Neural cell (in vitro differentiated cells): ENCODE measurements around the gene KIF12. TPM values are rescaled to one million over a fixed set of nuclear protein-coding genes. Genes with fewer than 3 reads are reported as not detected.

Experiments
- H2AFZ ChIP-seq: fragments of 200-600, 300-800 bp; sonication (generic), shearing (Covaris generic); 2 replicates; pipeline ENCODE4 v1.6.0; 2014; ENCODE audit warnings: low read depth, mild to moderate bottlenecking, antibody characterized with exemption, low read length, moderate library complexity
- H3F3A ChIP-seq: fragments of 200-600 bp; shearing (Covaris generic); 2 replicates; pipeline ENCODE4 v1.6.1; 2016; ENCODE audit warnings: mild to moderate bottlenecking, moderate library complexity, mixed read lengths, antibody characterized with exemption, low read length; ENCODE audit not compliant: insufficient read depth, poor library complexity, severe bottlenecking
- H3K27ac ChIP-seq: fragments of 200-600, 300-800 bp; sonication (generic), shearing (Covaris generic); 2 replicates; pipeline ENCODE4 v1.5.1; 2014; ENCODE audit warnings: mild to moderate bottlenecking, low read length, moderate library complexity
- H3K27me3 ChIP-seq: fragments of 300-800, 200-600 bp; sonication (generic), shearing (Covaris generic); 2 replicates; pipeline ENCODE4 v1.6.0; 2014; ENCODE audit warnings: mild to moderate bottlenecking, low read depth, low read length, moderate library complexity; ENCODE audit not compliant: insufficient read depth
- H3K36me3 ChIP-seq: fragments of 300-800, 200-600 bp; sonication (generic), shearing (Covaris generic); 2 replicates; pipeline ENCODE4 v1.5.1; 2014; ENCODE audit warnings: mild to moderate bottlenecking, antibody characterized with exemption, low read length, moderate library complexity; ENCODE audit not compliant: insufficient read depth
- H3K4me2 ChIP-seq: fragments of 300-800, 200-600 bp; sonication (generic), shearing (Covaris generic); 2 replicates; pipeline ENCODE4 v1.6.0; 2014; ENCODE audit warnings: mild to moderate bottlenecking, low read length
- H3K4me3 ChIP-seq: fragments of 300-800, 200-600 bp; sonication (generic), shearing (Covaris generic); 2 replicates; pipeline ENCODE4 v1.5.1; 2014; ENCODE audit warnings: mild to moderate bottlenecking, low read length, moderate library complexity
- H3K79me2 ChIP-seq: fragments of 200-600 bp; shearing (Covaris generic); replicated peaks from 2 replicates; pipeline ENCODE4 v1.6.0; 2014; ENCODE audit warnings: mild to moderate bottlenecking, low read length, moderate library complexity; ENCODE audit not compliant: insufficient read depth
- H3K9ac ChIP-seq: fragments of 300-800, 200-600 bp; sonication (generic), shearing (Covaris generic); 2 replicates; pipeline ENCODE4 v1.6.1; 2016; ENCODE audit warnings: mild to moderate bottlenecking, low read length, mixed read lengths
- H3K9me2 ChIP-seq: fragments of 200-600 bp; shearing (Covaris generic); 2 replicates; pipeline ENCODE4 v1.6.1; 2016; ENCODE audit warnings: mild to moderate bottlenecking, low read length, mixed read lengths; ENCODE audit not compliant: insufficient read depth
- H3K9me3 ChIP-seq: fragments of 200-600, 300-800 bp; sonication (generic), shearing (Covaris generic); 2 replicates; pipeline ENCODE4 v1.6.1; 2016; ENCODE audit warnings: mild to moderate bottlenecking, mixed run types, low read length, moderate library complexity, mixed read lengths
- H4K20me1 ChIP-seq: fragments of 200-600 bp; shearing (Covaris generic); 2 replicates; pipeline ENCODE4 v1.6.1; 2016; ENCODE audit warnings: mild to moderate bottlenecking, mixed run types; ENCODE audit not compliant: insufficient read depth
- EP300 ChIP-seq: fragments of 450-650 bp; conservative IDR thresholded peaks from 2 replicates; pipeline ENCODE4 v1.6.1; 2014; ENCODE audit warnings: antibody characterized with exemption, mild to moderate bottlenecking, moderate library complexity; ENCODE audit not compliant: poor library complexity, severe bottlenecking
- EZH2 ChIP-seq: fragments of 200-600, 300-800 bp; shearing (Covaris generic), sonication (generic); IDR thresholded peaks from 2 replicates; pipeline ENCODE4 v1.6.1; 2014; ENCODE audit warnings: antibody characterized with exemption, low read length, borderline replicate concordance, mild to moderate bottlenecking; ENCODE audit not compliant: insufficient read depth, poor library complexity, severe bottlenecking
- MXI1 ChIP-seq: fragments of 450-650 bp; conservative IDR thresholded peaks from 2 replicates; pipeline ENCODE4 v1.6.1; 2014; ENCODE audit warnings: antibody characterized with exemption, mild to moderate bottlenecking; ENCODE audit not compliant: poor library complexity, severe bottlenecking
- POLR2AphosphoS5 ChIP-seq: IDR thresholded peaks from 2 replicates; pipeline ENCODE4 v1.6.1; 2012
- RAD21 ChIP-seq: fragments of 450-650 bp; conservative IDR thresholded peaks from 2 replicates; pipeline ENCODE4 v1.6.1; 2014; ENCODE audit warnings: antibody characterized with exemption, mild to moderate bottlenecking, moderate library complexity
- SMC3 ChIP-seq: fragments of 450-650 bp; conservative IDR thresholded peaks from 2 replicates; pipeline ENCODE4 v1.6.1; 2014; ENCODE audit warnings: antibody characterized with exemption, mild to moderate bottlenecking, moderate library complexity; ENCODE audit not compliant: poor library complexity
- TAF1 ChIP-seq: IDR thresholded peaks from 2 replicates; pipeline ENCODE4 v1.6.1; 2012; ENCODE audit warnings: low read depth
- polyA plus RNA-seq: library from polyadenylated mRNA; depleted of rRNA; stranded (reverse); fragments of >200 nt; gene quantifications from 2 replicates; pipeline ENCODE4 v1.2.3, GENCODE V29; 2014
- TF ChIP-seq, protein P1 (sequence below): fragments of 450-650 bp; IDR thresholded peaks from 2 replicates; pipeline ENCODE4 v1.5.1; 2014; ENCODE audit warnings: antibody characterized with exemption, mild to moderate bottlenecking, moderate library complexity; ENCODE audit not compliant: poor library complexity, severe bottlenecking
- TF ChIP-seq, protein P2 (sequence below): IDR thresholded peaks from 2 replicates; pipeline ENCODE4 v1.6.1; 2012; ENCODE audit warnings: borderline replicate concordance

Gene KIF12
- polyA plus RNA-seq, 1 donor from 2014 or later = not detected

DNA sequence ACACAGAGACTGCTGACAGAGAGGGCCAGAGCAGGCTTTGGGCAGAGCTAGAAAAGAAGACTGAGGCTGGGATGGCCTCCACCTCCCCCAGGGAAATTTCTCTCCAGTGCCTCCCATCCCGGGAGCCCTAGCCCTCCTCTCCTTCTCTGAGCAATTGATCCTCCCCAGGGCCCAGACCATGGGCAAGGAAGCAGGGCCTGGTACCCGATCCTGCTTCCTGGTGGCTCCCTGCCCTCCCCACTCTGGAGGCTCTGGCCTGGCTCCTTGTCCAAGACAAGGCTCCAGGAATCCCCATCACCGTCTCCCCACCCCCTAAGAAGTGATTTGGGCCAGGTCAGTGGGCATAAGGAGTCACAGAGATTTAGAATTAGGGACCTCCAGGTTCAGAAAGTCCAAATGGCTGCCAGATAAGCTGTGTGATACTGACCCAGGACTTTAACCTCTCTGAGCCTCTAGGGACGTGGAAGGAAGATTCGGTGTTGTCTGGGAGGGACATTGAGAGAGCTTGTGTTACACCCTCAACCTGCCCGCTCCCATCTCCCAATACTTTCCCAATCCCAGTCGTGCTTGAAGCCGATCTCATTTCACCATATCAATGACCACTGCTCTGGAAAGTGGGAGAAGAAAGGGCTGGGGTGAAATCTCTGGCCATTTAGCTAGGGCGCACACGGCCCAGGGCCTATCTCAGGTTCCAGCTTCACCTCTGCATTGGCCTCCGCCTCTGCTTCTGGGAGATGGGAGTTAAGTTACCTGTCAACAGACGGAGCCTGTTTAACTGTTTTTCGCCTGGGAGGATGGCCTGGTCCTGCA, 25.8 kb upstream of the KIF12 start:
- H3K9ac ChIP-seq = no peak overlapping the region
- no peak overlapping the region for H2AFZ ChIP-seq
- no peaks in the 10 kb centered on the region for H4K20me1 ChIP-seq
- no peak overlapping the region for H3K4me3 ChIP-seq
- no peaks in the 10 kb centered on the region for H3F3A ChIP-seq
- no peaks in the 10 kb centered on the region for H3K36me3 ChIP-seq
- no peaks in the 10 kb centered on the region for H3K27me3 ChIP-seq
- no peaks in the 10 kb centered on the region for H3K79me2 ChIP-seq
- no peak overlapping the region for H3K4me2 ChIP-seq
- TF ChIP-seq POLR2AphosphoS5 (no peak), SMC3 (no peak), TAF1 (no peak), EZH2 (no peak), MXI1 (no peak), EP300 (no peak), RAD21 (no peak)
- TF ChIP-seq, protein P1, sequence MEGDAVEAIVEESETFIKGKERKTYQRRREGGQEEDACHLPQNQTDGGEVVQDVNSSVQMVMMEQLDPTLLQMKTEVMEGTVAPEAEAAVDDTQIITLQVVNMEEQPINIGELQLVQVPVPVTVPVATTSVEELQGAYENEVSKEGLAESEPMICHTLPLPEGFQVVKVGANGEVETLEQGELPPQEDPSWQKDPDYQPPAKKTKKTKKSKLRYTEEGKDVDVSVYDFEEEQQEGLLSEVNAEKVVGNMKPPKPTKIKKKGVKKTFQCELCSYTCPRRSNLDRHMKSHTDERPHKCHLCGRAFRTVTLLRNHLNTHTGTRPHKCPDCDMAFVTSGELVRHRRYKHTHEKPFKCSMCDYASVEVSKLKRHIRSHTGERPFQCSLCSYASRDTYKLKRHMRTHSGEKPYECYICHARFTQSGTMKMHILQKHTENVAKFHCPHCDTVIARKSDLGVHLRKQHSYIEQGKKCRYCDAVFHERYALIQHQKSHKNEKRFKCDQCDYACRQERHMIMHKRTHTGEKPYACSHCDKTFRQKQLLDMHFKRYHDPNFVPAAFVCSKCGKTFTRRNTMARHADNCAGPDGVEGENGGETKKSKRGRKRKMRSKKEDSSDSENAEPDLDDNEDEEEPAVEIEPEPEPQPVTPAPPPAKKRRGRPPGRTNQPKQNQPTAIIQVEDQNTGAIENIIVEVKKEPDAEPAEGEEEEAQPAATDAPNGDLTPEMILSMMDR = no peak
- TF ChIP-seq, protein P2, sequence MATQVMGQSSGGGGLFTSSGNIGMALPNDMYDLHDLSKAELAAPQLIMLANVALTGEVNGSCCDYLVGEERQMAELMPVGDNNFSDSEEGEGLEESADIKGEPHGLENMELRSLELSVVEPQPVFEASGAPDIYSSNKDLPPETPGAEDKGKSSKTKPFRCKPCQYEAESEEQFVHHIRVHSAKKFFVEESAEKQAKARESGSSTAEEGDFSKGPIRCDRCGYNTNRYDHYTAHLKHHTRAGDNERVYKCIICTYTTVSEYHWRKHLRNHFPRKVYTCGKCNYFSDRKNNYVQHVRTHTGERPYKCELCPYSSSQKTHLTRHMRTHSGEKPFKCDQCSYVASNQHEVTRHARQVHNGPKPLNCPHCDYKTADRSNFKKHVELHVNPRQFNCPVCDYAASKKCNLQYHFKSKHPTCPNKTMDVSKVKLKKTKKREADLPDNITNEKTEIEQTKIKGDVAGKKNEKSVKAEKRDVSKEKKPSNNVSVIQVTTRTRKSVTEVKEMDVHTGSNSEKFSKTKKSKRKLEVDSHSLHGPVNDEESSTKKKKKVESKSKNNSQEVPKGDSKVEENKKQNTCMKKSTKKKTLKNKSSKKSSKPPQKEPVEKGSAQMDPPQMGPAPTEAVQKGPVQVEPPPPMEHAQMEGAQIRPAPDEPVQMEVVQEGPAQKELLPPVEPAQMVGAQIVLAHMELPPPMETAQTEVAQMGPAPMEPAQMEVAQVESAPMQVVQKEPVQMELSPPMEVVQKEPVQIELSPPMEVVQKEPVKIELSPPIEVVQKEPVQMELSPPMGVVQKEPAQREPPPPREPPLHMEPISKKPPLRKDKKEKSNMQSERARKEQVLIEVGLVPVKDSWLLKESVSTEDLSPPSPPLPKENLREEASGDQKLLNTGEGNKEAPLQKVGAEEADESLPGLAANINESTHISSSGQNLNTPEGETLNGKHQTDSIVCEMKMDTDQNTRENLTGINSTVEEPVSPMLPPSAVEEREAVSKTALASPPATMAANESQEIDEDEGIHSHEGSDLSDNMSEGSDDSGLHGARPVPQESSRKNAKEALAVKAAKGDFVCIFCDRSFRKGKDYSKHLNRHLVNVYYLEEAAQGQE = no peak
- H3K27ac ChIP-seq = no peak overlapping the region
- H3K9me3 ChIP-seq = no peaks in the 10 kb centered on the region
- H3K9me2 ChIP-seq = no peaks in the 10 kb centered on the region

DNA sequence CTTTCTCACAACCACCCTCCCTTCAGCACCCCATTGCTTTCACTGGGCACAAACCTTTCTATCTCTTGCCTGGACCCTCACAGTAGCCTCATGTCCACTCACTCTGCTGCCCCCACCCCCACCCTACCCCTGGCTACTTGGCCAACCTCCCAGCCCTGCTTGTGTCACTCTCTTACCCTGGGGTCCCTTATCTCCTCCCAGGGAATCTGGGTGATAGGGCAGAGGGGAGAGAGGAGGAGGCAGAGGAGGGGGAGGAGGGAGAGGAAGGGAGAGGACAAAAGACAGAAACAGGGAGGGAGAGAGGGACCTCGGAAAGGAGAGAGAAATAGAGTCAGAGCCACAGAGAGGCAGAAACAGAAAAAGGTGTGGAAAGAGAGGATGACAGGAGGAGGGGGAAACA, 25.0 kb upstream of the KIF12 start:
- H2AFZ ChIP-seq = no peak overlapping the region
- H3K4me3 ChIP-seq = no peak overlapping the region
- H4K20me1 ChIP-seq = no peaks in the 10 kb centered on the region
- H3K9ac ChIP-seq = no peak overlapping the region
- no peaks in the 10 kb centered on the region for H3K9me3 ChIP-seq
- no peak overlapping the region for H3K4me2 ChIP-seq
- H3K27me3 ChIP-seq = no peaks in the 10 kb centered on the region
- H3K9me2 ChIP-seq = no peaks in the 10 kb centered on the region
- H3K79me2 ChIP-seq = no peaks in the 10 kb centered on the region
- H3F3A ChIP-seq = no peaks in the 10 kb centered on the region
- TF ChIP-seq TAF1 (no peak), RAD21 (no peak), EZH2 (no peak), SMC3 (no peak), EP300 (no peak), MXI1 (no peak), POLR2AphosphoS5 (no peak)
- TF ChIP-seq, protein P1 = no peak
- TF ChIP-seq, protein P2 = no peak
- H3K36me3 ChIP-seq = no peaks in the 10 kb centered on the region
- H3K27ac ChIP-seq = no peak overlapping the region
